Measurements from ENCODE around the gene TMTC4. TPM values are rescaled to one million over a fixed set of nuclear protein-coding genes. Genes with fewer than 3 reads are reported as not detected.
"Not testable (repeated sequence)": the region's sequence is repeated elsewhere in the genome, so short reads cannot be mapped to it uniquely, and the experiment has no call there.

The TMTC4 gene
- total RNA-seq, 1 donor from 2014 or later = 40.5 TPM

GRCh38 chr13:100625447-100625846 lies 49.1 kb downstream of the TMTC4 start:
- no peak for DNase-seq (ENCODE audit: low read depth in 2 of 2)

- no peak for DNase-seq (ENCODE audit: low read depth in 2 of 2)
Observed at GRCh38 chr13:100620792-100621191, 53.8 kb downstream of the TMTC4 start.

- no peak for DNase-seq (ENCODE audit: low read depth in 2 of 2)
Observed at GRCh38 chr13:100619940-100620339, 54.7 kb downstream of the TMTC4 start.

GRCh38 chr13:100618897-100619296 lies 55.7 kb downstream of the TMTC4 start:
- not testable (repeated sequence) for DNase-seq (ENCODE audit: low read depth in 2 of 2)

- DNase-seq (ENCODE audit: low read depth in 2 of 2) = no peak
Observed at GRCh38 chr13:100613031-100613430, 61.6 kb downstream of the TMTC4 start.

- DNase-seq (ENCODE audit: low read depth in 2 of 2) = no peak
Observed at GRCh38 chr13:100611678-100612492, 62.7 kb downstream of the TMTC4 start.

- DNase-seq (ENCODE audit: low read depth in 2 of 2) = no peak
Observed at GRCh38 chr13:100610391-100611347, 63.9 kb downstream of the TMTC4 start.

- DNase-seq (ENCODE audit: low read depth in 2 of 2) = peak in 1 of 2 donors; percentile 33
Observed at GRCh38 chr13:100608906-100609305, 65.7 kb downstream of the TMTC4 start.

- no peak for DNase-seq (ENCODE audit: low read depth in 2 of 2)
Observed at GRCh38 chr13:100608489-100608888, 66.1 kb downstream of the TMTC4 start.

- DNase-seq (ENCODE audit: low read depth in 2 of 2) = no peak
Observed at GRCh38 chr13:100604918-100605710, 69.5 kb downstream of the TMTC4 start.

GRCh38 chr13:100602493-100603111 lies 72.0 kb downstream of the TMTC4 start:
- DNase-seq (ENCODE audit: low read depth in 2 of 2) = peak; percentile 21 to 53

GRCh38 chr13:100601716-100602115 lies 72.9 kb downstream of the TMTC4 start:
- DNase-seq (ENCODE audit: low read depth in 2 of 2) = no peak

- no peak for DNase-seq (ENCODE audit: low read depth in 2 of 2)
Observed at GRCh38 chr13:100600915-100601314, 73.7 kb downstream of the TMTC4 start.

GRCh38 chr13:100600461-100600860 lies 74.1 kb downstream of the TMTC4 start:
- no peak for DNase-seq (ENCODE audit: low read depth in 2 of 2)

- peak in 1 of 2 donors; percentile 21 for DNase-seq (ENCODE audit: low read depth in 2 of 2)
Observed at GRCh38 chr13:100597253-100597652, 77.3 kb downstream of the TMTC4 start.

GRCh38 chr13:100596516-100596915 lies 78.1 kb downstream of the TMTC4 start:
- DNase-seq (ENCODE audit: low read depth in 2 of 2) = no peak

GRCh38 chr13:100594731-100595130 lies 79.9 kb downstream of the TMTC4 start:
- peak in 1 of 2 donors; percentile 16 for DNase-seq (ENCODE audit: low read depth in 2 of 2)

GRCh38 chr13:100594255-100594654 lies 80.3 kb downstream of the TMTC4 start:
- DNase-seq (ENCODE audit: low read depth in 2 of 2) = no peak

- DNase-seq (ENCODE audit: low read depth in 2 of 2) = peak; percentile 8 to 72
Observed at GRCh38 chr13:100589178-100589725, 85.3 kb downstream of the TMTC4 start.

GRCh38 chr13:100588331-100589177 lies 86.0 kb downstream of the TMTC4 start, which contains the start of gene GGACT:
TSS of gene GGACT (minus strand) at chr13:100588789. CDS start at chr13:100532591, 56,198 bp downstream.
- peak; percentile 57 to 79 for DNase-seq (ENCODE audit: low read depth in 2 of 2)
